HG02623 (cell line): ENCODE data around the gene RBPMS2.

Source experiments
- ATAC-seq: cut with Tn5 transposase; IDR thresholded peaks from one replicate; pipeline ENCODE4 v1.9.1; 2021; ENCODE audit warnings: moderate library complexity; ENCODE audit not compliant: unreplicated experiment

RBPMS2 gene

GRCh38 chr15:64696481-64696880, 78.9 kb downstream of the RBPMS2 start:
- no peak for ATAC-seq

- no peak for ATAC-seq
These were observed 79.8 kb downstream of the RBPMS2 start for GRCh38 chr15:64695561-64695992.

GRCh38 chr15:64694816-64695215, 80.6 kb downstream of the RBPMS2 start:
- ATAC-seq, result no peak

- no peak for ATAC-seq
These were observed 82.3 kb downstream of the RBPMS2 start for GRCh38 chr15:64693134-64693533.

GRCh38 chr15:64691896-64692565, 83.4 kb downstream of the RBPMS2 start:
- no peak for ATAC-seq

- ATAC-seq, result no peak
These were observed 84.7 kb downstream of the RBPMS2 start for GRCh38 chr15:64690578-64691296.

GRCh38 chr15:64690008-64690407, 85.4 kb downstream of the RBPMS2 start:
- ATAC-seq, result no peak
